ENCODE results near the gene RET.

Gene RET

GRCh38 chr10:43099928-43100327, 23.1 kb downstream of the RET start:
- Histone ChIP-seq H3K36me3 (ENCODE audit: control insufficient read depth in 2 of 2, insufficient read depth in 1 of 2, low read length in 2 of 2) (no peaks in the 10 kb centered on the region), H3K27ac (ENCODE audit: extremely low read depth, low read depth, low read length) (no peak overlapping the region), H3K4me3 (ENCODE audit: low read depth, low read length) (no peak overlapping the region), H3K4me1 (ENCODE audit: control insufficient read depth, insufficient read depth, low read length) (no peaks in the 10 kb centered on the region), H3K9me3 (ENCODE audit: control insufficient read depth, insufficient read depth, low read depth, low read length) (no peaks in the 10 kb centered on the region)
- ChIA-PET CTCF (no interaction called here), POLR2A (no interaction called here)
- no peak for TF ChIP-seq ZBTB6 (tag by site-specific recombination; IDR thresholded peaks at IDR 0.05)
- no peak for TF ChIP-seq ZNF248 (tag by site-specific recombination; IDR thresholded peaks at IDR 0.05)
- no peak for TF ChIP-seq ZSCAN18 (tag by site-specific recombination; IDR thresholded peaks at IDR 0.05)
- no peak for TF ChIP-seq ZBTB7A (tag by site-specific recombination; IDR thresholded peaks at IDR 0.05; ENCODE audit: low read depth)
- no peak for TF ChIP-seq ZNF354C (tag by site-specific recombination; IDR thresholded peaks at IDR 0.05; ENCODE audit: borderline replicate concordance, low read depth)
- TF ChIP-seq ZBTB11 (tag by site-specific recombination; conservative IDR thresholded peaks at IDR 0.05; ENCODE audit: low read depth) = no peak
- no peak for TF ChIP-seq ZNF561 (tag by site-specific recombination; IDR thresholded peaks at IDR 0.05; ENCODE audit: borderline replicate concordance)
- TF ChIP-seq ZNF10 (tag by site-specific recombination; IDR thresholded peaks at IDR 0.05) = no peak
- TF ChIP-seq ZNF138 (tag by site-specific recombination; IDR thresholded peaks at IDR 0.05; ENCODE audit: borderline replicate concordance) = no peak
- TF ChIP-seq ZNF629 (tag by site-specific recombination; IDR thresholded peaks at IDR 0.05) = no peak
- no peak for TF ChIP-seq KLF10 (tag by site-specific recombination; IDR thresholded peaks at IDR 0.05)

GRCh38 chr10:43100366-43100765, 23.5 kb downstream of the RET start:
- POLR2A ChIA-PET = no interaction called here
- no peaks in the 10 kb centered on the region for H3K4me1 ChIP-seq (ENCODE audit: control insufficient read depth, insufficient read depth, low read length)
- no peak overlapping the region for H3K4me3 ChIP-seq (ENCODE audit: low read depth, low read length)
- H3K36me3 ChIP-seq (ENCODE audit: control insufficient read depth in 2 of 2, insufficient read depth in 1 of 2, low read length in 2 of 2) = no peaks in the 10 kb centered on the region
- TF ChIP-seq ZNF394 (tag by site-specific recombination; IDR thresholded peaks at IDR 0.05; ENCODE audit: borderline replicate concordance) (no peak), ZNF580 (tag by site-specific recombination; IDR thresholded peaks at IDR 0.05) (no peak), ZBTB48 (tag by site-specific recombination; IDR thresholded peaks at IDR 0.05) (no peak), GLIS2 (tag by site-specific recombination; IDR thresholded peaks at IDR 0.05) (no peak), ZNF133 (tag by site-specific recombination; IDR thresholded peaks at IDR 0.05) (no peak), ZNF280D (tag by site-specific recombination; IDR thresholded peaks at IDR 0.05) (no peak), ZNF792 (tag by site-specific recombination; IDR thresholded peaks at IDR 0.05) (no peak), TCF7L2 (IDR thresholded peaks at IDR 0.05; ENCODE audit: borderline replicate concordance, low read depth, low read length) (no peak), ZFP3 (tag by site-specific recombination; IDR thresholded peaks at IDR 0.05; ENCODE audit: low read depth) (no peak)
- no peaks in the 10 kb centered on the region for H3K9me3 ChIP-seq (ENCODE audit: control insufficient read depth, insufficient read depth, low read depth, low read length)
- H3K27ac ChIP-seq (ENCODE audit: extremely low read depth, low read depth, low read length) = no peak overlapping the region
- CTCF ChIA-PET = no interaction called here

All from HEK293 (cell line).